NCI-H2029 treated with DMSO at 0.1 percent for 48 hours (cell line): ENCODE measurements around the gene ESPNL.

ENCODE experiments used
- DNase-seq: peaks from one replicate; lab custom pipeline; 2025; lab: John Stamatoyannopoulos, UW

ESPNL gene

DNA sequence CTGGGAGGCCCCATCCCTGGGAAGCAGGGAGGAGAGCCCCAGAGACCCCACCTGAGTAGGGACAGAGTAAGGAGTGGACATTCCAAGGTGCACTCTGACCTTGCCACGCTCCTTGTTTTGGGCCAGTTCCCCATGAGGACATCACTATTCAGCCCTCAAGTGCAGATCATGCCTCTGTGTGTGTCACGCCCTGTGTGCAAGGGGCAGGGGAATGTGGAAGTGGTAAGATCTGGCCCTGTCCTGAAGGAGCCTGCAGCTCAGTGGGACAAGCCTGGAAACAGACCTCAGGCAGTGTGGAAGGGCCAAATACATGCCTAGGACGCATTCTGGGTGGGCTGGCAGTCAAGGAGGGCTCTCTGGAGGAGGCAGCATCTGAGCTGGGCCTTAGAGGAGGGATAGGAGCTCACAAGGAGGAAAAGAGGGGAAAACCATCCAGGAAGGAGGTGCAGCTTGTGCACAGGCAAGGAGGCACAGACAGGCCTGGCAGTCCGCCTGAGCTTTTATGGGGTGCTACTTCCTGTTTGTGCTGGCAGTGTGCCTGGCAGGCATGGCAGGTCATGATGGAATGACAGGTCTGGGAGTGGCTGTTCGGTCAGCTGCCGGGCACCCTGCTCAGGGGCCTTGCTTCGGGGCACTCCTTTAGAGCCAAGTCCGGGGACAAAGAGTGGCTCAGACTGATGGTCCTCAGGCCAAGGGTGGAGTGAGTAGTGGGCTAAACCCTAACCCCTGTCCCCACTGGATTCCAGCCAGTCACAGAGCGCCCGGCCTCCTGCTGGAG, 41.6 kb downstream of the ESPNL start:
- no peak for DNase-seq

DNA sequence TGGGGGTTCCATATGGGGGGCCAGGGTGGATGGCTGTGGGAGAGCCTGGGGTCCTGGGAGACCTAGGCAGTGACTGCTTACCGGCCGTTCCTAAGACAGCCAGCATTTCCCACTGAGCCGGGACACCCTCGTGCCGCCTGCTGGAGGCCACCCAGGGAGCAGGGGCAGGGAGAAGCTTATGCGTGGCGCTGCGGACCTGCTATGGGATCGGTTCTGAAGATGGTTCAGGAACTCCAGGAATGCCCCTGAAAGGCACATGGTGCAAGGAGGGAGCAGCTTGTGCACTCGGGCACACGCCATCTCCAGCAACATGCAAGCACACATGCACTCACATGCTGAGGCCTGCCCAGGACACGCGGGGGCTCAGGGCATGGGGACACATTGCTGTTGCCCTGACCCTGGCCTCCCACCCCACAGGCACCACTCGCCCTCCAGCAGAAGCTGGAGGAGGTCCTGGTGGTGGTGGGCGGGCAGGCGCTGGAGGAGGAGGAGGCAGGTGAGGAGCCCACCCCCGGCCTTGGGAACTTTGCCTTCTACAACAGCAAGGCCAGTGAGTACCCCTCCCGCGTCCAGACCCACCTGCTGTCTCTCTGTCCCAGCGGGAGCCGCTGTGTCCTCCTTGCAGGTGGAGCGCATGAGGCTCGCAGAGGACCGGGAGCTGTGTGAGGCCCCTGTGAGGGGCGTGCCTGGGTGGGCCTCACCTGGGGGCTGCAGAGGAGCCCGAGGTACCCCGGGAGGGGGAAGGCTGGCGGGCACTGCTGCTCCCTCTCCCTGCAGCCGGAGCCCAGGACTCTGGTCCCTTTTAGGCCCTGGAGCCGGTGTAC, 42.5 kb downstream of the ESPNL start:
- DNase-seq: no peak

DNA sequence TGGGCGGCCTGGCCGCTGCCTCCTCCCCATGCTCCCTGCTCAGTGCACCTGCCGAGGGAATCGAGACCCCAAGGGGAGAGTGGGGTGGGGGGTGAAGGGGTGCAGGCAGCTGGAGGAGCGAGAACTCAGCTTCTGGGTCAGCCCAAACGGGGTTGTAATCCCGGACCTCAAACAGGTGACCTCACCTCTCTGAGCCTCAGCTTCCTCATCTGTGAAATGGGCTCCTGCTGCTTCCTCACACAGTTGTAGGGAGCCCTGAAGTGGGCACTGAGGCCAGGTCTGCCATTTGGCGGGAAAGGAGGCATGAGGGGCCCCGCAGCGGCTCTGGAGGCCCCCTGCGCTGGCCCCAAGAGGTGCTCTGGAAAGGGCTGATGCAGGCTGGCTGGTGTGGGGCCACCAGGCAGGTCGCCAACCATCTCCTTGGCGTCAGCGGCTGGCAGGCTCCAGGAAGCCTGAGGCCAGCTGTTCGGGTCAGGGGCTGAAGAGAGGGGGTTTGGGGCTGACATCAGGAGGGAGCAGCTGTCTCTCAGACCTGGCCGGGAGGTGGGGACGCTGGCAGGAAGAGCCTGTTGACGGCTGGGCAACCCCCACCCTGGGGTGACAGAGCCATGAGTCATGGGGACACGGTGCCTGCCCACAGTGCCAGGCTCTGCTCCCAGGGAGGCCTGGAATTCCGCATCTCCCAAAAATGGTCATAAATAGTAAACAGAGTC, 43.3 kb downstream of the ESPNL start:
- no peak for DNase-seq

DNA sequence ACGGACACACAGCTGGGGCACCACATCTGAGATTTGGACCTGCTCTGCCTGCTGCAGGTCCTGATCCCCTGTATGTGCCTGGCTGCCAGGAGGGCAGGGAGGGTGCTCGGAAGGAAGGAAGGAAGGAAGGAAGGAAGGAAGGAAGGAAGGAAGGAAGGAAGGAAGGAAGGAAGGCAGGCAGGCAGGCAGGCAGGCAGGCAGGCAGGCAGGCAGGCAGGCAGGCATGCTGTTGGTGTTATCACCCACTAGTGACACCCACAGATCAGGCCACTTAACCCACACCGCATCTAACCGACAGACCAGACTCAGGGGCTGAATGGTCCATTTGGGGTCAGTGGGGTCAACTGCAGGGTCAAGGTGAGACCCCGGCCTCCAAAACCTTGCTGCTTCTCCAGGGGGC, 44.1 kb downstream of the ESPNL start:
- no peak for DNase-seq

DNA sequence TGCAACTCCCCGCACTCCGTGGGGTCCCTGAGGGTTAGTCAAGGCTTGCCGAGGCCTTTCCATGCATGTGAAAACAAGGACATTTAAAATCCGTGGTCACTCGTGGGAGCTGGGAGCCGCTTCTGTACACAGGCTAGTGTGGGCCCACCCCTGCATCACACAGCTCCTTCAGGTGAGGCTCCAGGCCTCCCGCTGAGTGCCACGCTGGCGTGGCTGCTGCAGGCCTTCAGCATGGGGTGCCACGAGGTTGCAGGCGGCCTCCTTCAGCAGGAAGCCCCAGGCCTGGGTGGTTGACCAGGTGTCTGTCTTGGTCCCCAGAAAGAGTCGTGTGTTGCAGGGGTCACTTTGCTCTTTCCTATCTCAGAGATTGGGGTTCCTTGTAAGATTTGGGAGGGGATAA, 44.9 kb downstream of the ESPNL start:
- no peak for DNase-seq

DNA sequence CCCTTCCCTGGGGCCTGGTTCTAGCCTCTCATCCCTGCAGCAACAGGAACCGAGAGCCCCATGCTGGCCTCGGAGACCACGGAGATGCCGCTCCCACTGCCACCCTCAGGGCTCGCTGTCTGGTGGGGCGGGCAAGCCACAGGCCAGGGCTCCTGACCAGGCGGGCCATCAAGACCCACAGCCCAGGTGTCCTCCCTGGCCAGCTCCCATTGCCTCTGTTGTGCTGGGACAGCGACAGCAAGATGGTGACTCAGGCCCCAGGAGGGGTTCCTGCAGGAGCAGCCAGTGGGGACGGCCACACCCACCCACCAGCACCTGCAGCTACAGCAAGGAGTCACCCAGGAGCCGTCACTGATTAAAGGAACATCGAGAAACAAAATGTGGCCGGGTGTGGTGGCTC, 45.7 kb downstream of the ESPNL start:
- DNase-seq: no peak

DNA sequence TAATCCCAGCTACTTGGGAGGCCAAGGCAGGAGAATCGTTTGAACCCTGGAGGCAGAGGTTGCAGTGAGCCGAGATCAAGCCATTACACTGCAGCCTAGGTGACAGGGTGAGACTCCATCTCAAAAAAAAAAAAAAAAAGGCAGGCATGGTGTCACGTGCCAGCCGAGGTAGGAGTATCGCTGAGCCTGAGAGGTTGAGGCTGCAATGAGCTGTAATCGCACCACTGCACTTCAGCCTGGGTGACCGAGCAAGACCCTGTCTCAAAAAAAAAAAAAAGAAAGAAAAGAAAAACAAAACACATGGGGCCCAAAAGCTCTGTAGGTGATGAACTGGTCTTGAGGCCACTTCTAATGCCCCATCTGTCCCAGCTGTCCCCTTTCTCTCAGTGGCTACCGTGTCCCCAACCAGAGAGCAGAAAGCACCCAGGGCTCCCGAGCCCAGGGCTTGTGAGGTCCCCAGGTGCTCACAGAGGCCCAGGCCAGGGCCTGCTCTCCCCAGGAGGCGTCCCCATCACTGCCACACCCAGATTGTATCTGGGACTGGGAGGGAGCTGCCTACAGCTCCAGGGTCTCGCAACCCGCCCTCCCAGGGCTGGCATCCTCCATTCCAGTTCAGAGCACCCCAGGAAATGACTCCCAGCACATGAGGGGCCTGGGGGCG, 46.9 kb downstream of the ESPNL start:
- no peak for DNase-seq

DNA sequence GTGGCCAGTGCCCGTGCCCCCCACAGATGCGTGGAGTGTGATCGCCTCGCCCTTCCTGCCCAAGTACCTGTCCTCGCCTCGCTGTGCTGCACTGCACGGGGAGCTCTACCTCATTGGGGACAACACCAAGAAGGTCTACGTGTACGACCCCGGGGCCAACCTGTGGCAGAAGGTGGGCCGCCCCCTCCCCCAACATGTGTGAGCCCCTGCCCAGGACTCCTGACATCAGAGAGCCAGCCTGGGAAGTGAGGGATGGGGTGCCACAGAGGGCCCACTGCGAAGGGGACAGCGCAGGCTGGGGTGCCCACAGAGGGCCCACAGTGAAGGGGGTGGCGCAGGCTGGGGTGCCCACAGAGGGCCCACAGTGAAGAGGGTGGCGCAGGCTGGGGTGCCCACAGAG, 48.8 kb downstream of the ESPNL start:
- no peak for DNase-seq

DNA sequence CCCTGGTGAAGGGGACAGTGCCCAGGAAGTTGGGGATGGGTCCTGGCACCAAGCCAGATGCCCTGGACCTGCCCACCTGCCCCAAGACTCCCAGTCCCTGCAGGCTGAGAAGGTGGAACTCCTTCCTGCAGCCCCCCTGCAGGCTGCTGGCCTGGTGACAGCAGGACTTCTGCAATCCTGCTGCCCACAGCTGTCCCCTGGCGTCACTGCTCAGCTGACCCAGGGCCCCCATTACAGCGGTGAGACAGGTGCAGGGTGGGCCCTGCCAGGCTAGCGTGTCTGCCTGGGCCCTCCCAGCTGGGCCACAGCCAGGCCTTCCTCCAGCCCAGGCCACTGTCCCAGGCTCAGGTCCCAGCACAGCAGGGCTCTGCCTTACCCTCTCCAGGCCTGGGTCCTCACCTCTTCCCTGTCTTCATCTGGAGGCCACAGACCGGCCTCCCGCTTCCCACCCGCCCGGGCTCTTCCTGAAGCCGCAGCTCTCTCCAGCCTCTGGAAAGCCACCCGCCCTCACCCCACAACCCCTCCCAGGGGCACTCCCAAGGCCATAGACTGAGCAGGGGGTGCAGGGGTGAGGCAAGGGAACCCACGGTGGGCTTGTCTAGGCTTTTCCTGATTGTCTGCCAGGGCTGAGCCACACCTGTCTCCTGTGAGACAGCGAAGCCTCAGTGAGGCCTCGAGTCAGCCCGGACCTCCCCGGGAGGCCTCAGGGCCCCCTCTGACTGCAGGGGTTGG, 49.9 kb downstream of the ESPNL start:
- no peak for DNase-seq

DNA sequence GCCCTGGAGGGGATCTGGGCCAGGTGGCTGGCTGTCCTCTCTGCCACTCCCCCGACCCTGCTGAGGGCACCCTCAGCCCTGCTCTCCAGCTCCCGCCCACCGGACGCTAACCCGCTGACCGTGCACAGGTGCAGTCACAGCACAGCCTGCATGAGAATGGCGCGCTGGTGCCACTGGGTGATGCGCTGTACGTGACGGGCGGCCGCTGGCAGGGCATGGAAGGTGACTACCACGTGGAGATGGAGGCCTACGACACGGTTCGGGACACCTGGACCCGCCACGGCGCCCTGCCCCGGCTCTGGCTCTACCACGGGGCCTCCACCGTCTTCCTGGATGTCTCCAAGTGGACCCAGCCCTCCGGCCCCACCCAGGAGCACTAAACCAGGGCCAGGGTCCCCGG, 50.5 kb downstream of the ESPNL start:
- DNase-seq: no peak

DNA sequence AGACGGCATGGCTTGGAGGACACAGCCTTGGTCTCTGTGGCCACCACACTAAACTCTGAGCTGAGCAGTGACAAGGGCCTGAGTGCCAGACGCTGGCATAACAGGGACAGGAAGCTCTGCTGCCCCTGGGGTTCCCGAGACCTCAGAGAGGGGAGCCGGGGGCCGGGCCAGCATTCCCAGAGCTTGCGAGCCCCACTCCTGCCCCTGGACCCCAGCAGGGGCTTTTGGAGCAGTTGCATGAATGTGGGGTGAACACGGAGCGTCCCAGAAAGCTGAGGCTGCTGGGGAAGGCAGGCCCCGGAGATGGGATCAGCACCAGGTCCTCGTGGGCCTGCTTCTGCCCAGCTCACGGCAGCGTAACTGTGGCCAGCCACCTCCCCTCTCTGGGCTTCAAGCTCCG, 51.1 kb downstream of the ESPNL start:
- no peak for DNase-seq

DNA sequence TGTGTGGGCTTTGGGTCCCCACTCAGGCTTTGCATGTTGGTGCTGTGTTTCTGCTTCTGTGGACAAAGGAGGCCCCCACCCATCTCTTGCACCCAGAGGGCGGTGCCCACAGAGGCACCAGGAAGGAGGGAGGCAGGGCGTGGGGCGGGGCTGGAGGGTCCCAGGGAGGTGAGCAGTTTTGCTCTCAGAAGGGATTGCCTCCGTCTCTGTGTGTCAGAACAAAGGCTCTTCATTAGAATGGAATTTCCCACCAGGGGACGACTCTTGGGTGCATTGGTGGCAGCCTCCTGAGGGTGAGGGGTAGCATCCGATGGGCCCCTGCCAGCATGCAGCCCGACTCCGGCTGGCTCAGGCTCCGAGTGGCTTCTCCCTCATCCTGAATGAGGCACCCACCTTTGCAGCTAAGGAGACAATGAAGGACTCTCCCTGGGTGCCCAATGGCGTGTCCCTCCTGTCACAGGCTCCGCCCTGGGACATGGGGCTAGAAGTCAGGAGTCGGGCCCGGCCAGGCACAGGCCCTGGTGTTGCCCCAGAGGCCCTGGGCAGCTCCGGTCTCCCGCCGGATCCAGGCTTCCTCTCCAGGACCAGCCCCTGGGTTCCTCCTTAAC, 51.6 kb downstream of the ESPNL start:
- DNase-seq: no peak

DNA sequence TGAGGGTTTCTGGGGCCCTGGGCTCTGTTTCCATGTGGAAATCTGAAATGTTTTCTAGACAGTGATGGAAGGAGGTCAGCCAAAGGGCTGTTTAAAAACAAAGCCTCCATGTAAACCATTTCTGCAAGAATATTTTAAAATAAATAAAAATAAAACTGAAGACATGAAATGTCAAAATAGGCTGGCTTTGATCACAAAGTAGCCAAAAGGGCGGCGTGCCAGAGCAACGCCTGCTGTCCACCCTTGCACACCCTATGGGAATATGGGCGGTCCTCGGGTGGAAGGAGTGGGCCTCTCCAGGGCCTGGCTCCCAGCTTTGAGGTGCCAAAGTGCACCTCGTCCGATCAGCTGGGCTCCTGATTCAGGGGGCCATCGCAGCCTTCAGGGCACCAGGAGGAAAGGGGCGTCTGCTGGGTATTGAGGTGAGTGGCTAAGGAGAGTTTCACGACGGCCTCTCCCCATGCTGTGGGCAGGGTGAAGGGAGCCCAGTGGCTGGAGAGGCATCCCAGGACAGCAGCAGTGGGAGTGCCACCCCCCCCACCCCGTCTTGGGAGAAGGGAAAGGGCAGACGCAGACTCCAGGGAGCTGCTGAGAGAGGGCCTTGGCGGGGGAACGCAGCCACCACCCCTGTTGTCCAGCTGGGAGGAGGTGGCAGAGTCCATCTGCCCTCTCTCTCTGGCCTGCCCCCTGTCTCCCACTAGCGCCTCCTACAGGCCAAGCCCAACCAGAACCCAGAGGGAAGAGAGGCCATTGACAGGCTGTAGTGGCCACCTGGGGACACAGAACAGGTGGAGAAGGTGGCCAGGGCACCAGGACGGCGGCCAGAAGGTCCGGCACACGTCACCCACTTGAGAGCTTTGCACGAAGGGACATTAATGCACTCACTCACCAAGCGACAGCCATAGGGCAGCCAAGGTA, 52.9 kb downstream of the ESPNL start:
- no peak for DNase-seq

DNA sequence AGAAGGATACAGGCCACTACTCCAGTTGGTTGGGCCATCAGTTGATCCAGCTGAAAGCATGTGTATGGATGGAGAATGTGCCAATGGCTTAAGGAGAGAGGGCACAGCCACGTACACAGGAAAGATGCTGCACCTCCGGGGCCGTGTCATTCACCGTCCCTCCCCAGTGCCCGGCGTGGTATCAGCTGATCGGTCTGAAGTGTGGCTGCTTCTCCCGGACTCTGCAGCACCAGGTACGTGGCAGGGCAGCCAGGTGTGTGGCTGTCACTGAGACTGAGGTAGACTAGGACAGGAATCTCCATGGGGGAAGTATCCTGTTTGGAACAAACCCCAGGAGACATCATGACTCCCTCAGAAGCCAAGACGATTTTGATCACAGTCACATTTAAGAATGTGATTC, 54.4 kb downstream of the ESPNL start:
- DNase-seq: no peak

DNA sequence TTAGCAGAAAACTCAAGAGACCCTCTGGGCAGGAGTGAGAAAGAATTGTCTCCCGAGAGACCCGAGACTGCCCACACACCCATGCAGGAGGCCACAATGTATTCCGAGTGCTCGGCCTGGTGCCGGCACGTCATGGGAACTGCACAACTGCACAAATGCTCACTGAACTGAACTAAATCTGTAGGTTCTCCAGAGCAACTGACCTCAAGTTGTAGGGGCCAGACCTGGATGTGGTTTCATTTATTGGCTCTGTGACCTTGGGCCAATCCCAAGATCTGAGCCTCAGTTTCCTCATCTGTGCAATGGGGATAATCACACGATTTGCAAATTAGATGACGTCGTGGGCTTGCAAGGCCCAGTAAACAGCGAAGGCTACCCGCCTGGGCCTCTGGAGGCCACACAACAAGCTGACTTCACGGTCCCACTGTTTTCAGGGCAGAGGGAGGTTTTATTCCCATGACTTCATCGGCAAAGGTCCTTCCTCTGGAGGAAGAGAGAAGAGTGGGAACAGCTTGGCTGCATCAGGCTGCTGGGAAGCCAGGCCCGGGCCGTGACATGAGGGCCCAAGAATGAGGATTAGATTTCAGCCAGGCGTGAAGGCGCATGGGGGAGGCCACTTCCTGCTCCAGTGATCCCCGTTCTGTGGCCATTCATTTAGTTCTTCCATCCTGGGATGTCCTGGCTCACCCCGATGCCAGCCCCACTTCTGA, 55.1 kb downstream of the ESPNL start:
- DNase-seq: no peak

DNA sequence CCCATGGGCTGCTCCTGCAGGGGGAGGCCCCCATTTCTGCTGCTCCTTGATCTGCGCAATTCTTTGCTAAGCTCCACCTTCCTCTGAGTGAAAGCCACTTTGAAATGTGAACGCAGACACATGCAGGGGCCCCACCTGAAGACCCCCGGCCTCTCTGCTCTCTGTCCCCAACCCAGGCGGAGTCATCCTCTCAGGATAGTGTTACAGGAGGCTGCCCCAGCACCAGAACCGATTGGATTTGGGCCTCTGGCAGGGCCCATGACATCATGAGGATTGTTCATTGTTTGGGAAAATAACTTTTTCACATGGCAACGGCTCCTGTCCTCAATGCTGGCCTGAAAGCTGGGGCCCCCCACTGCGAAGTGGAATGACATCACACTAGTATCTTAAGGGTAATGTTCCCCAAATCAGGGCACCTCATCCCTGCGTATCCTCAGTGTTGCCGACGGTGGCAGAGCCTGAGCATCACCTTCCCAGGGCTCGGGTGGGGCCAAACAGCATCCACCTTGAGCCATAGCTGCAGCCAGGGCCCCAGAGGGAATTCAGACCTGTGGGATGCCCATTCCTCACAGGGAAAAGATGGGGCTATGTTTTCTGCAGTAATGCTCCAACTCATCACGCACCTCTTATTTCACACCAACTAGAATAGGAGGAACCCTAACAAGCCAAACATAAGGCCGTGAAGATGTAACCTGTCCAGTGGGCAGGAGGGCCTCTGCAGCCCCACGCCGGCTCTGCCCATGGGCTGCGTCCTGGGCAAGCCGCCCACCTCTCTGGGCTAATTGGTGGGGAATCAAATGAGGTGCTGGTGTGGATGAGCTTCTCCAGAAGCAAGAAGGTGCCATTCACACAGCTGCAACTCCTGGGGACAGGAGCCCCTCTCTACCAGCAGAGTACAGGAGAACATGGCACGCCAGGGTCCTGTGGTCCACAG, 55.9 kb downstream of the ESPNL start:
- no peak for DNase-seq

DNA sequence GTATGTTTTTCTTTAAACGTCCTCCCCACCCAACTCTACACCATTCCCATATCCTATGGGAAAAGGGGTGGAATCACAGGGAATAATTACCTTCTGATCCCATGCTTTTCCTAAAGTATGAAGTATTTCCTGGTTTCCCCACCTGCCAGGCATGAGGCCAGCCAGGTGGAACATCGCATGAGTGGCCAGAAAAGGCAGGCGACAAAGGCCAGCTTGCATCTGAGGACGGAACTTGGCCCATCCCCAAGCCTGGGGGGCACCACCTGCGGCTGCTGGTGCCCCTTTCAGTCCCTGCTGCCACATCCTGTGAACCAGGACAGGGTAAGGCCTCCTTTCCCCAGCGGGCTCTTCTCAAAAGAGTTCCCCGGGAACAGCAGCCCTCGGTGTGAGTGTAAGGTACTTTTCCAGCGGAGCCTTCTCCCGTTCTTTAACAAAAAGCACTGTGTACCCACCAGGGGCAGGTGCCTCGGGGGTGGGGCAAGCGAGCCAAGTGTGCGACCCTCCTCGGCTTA, 57.4 kb downstream of the ESPNL start:
- peak; percentile 89 for DNase-seq

DNA sequence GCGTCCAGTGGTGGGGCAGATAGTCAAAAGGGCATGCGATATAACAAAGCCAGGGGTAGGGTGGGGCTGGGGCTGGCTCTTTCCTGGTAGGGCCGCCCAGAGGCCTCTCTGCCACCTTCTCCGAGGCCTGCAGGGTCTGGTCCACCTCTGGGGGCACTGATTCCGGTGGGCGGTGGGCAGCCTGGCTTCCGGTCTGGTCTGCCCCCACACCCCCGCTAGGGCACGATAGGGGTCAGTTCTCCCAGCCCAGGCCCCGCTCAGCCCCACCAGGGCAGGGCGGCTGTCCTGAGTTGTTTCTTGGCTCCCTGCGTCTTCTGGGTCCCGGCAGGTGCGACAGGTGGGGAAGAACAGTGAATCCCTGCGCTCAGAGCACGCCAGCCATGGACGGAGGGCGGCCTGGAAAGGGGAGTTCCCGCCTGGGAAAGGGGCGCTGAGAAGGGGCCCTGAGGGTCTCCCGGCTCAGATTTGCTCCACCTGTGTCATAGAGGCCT, 57.9 kb downstream of the ESPNL start:
- DNase-seq: peak; percentile 54
